Retinal pigment epithelial cell (primary cell): ENCODE measurements around the gene LCP1.
A peak's percentile ranks its signal among the peaks of the same experiment; 100 is the strongest.

Source experiments
- DNase-seq: peaks from one replicate; pipeline ENCODE4 v3.0.0-alpha.2; 2010; ENCODE audit warnings: low read depth
- H3K4me3 ChIP-seq: 2 replicates; pipeline ENCODE4 v1.5.1; 2011; ENCODE audit warnings: mild to moderate bottlenecking, low read length, control low read depth, moderate library complexity
- TF ChIP-seq, protein P1 (sequence below): conservative IDR thresholded peaks from 2 replicates; pipeline ENCODE4 v1.5.1; 2011; ENCODE audit warnings: low read depth, low read length, control low read depth, inconsistent platforms

The LCP1 gene

DNA sequence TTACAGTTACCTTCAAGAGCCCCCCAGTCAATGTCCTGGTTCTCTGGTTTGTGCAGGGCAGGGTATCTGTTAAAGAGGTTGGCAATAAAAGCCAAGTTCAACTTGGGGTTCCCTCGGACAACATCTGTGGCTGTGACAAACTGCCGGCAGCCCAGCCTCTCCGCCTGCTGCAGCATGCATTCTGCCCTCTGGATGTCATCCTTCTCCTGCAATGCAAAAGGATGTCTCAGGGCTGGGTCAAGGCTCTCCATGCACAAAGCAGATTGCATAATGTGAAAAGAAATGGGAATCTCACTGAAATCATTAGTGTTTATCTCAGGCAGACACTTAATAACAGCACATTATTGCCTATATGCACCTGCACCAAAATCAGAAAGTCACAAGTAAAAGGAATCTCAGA lies 35.1 kb downstream of the LCP1 start:
- DNase-seq, result no peak
- no peak overlapping the region for H3K4me3 ChIP-seq
- TF ChIP-seq, protein P1, sequence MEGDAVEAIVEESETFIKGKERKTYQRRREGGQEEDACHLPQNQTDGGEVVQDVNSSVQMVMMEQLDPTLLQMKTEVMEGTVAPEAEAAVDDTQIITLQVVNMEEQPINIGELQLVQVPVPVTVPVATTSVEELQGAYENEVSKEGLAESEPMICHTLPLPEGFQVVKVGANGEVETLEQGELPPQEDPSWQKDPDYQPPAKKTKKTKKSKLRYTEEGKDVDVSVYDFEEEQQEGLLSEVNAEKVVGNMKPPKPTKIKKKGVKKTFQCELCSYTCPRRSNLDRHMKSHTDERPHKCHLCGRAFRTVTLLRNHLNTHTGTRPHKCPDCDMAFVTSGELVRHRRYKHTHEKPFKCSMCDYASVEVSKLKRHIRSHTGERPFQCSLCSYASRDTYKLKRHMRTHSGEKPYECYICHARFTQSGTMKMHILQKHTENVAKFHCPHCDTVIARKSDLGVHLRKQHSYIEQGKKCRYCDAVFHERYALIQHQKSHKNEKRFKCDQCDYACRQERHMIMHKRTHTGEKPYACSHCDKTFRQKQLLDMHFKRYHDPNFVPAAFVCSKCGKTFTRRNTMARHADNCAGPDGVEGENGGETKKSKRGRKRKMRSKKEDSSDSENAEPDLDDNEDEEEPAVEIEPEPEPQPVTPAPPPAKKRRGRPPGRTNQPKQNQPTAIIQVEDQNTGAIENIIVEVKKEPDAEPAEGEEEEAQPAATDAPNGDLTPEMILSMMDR, result peak; percentile 11

DNA sequence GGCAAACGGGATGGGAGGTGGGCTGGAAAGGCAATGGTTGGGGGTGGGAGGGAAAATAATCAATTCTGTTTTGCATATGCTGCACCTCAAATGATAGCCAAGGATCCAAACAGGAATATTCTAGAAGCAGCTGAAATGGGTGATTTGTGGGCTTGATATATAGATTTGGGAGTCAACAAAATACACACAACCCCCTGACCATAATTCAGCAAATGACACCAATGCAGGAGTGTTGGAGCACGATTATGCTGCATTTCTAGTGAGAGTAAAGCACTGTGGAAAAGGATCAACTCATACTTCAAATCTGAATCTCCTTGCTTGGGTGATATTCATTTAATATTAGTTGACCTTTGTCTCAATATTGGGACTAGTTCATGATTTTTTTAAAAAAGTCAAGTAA lies 36.0 kb downstream of the LCP1 start:
- DNase-seq, result no peak
- no peak overlapping the region for H3K4me3 ChIP-seq
- TF ChIP-seq, protein P1, result no peak

DNA sequence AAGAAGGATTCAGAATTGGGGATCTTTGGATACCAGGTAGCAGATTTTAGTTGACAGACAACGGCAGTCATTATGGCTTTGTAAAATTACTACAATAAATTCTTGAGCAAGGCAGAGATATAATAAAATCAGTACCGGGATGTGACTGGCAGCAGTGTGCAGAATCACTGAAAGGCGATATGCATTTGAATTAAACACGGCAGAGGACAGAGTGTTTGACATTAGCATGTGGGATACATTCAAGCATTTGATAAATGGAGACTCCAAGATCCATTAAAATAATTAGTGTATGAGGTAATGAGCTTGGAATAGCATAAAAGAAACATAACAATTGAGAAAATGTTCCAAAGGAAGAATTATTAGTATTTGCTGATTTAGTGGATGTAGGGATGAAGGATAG lies 36.8 kb downstream of the LCP1 start:
- H3K4me3 ChIP-seq, result no peak overlapping the region
- TF ChIP-seq, protein P1, result no peak
- DNase-seq, result no peak

- DNase-seq, result no peak
- TF ChIP-seq, protein P1, result no peak
- no peak overlapping the region for H3K4me3 ChIP-seq
Measured at GRCh38 chr13:46143184-46143701, 38.7 kb downstream of the LCP1 start.

DNA sequence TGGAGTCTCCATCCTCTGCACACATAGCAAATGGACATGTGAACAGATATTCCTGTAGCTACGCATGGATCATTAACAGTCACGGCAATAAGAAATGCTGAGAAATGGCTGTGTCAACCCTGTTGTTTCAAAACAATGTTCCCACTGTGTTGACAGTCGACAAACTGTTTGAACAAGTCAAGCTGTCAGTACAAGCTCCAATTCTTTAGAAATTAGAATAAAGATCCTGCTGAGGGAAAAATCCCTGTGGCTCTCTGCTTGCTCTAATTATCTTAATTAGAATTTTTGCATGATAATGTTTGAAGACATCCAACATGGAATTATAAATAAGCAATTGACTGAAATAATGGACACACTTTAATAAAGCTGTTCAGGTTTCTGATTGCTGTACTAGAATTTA lies 39.2 kb downstream of the LCP1 start:
- TF ChIP-seq, protein P1, result no peak
- no peak overlapping the region for H3K4me3 ChIP-seq
- no peak for DNase-seq

GRCh38 chr13:46140044-46140443 lies 41.9 kb downstream of the LCP1 start:
- H3K4me3 ChIP-seq, result no peak overlapping the region
- no peak for DNase-seq
- TF ChIP-seq, protein P1, result no peak

DNA sequence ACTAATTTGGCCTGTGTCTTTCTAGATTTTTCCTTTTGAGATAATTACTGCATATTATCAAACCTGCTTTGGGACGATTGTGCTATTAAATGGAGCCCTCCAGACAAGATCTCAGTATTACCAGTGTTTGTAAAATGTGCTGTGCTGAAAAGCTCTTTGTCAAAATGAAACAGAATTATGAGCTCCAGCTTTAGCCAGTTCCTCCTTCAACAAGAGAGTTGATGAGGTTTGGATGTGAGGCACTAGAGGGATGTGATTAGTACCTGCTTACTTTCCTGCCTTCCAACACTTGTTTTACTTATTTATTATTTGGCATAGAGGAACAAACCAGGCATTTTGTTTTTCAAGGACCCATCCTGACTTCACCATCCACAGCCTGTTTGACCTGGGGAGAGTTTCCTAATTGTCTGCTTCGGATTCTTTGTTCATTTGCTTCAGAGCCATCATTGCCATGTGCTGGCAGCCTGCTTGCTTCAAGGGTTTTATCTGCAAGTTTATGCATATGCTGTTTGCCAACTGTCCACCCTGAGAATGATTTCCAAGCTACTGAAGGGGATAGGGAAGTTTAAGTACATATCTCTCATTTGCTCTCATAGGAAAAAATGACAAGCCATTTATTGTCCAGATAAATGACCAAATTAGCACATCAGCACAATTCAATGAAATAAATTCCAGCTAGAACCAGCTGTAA lies 44.2 kb downstream of the LCP1 start:
- no peak overlapping the region for H3K4me3 ChIP-seq
- TF ChIP-seq, protein P1, result no peak
- no peak for DNase-seq
